GM23338 (cell line): ENCODE measurements around the gene EMCN. TPM values are rescaled to one million over a fixed set of nuclear protein-coding genes. Genes with fewer than 3 reads are reported as not detected.

Source experiments
- ATAC-seq: fragments of 200-7000 bp; cut with Tn5 transposase; 3 replicates; pipeline ENCODE4 v1.9.1; 2020
- DNase-seq: peaks from one replicate; pipeline ENCODE4 v3.0.0-alpha.2; 2015; ENCODE audit warnings: low spot score
- H2AFZ ChIP-seq: fragments of 200-600 bp; sonication (generic); 2 replicates; pipeline ENCODE4 v1.8.0; 2016; ENCODE audit warnings: antibody characterized with exemption, mild to moderate bottlenecking, moderate library complexity
- H3F3A ChIP-seq: fragments of 200-600 bp; sonication (generic); replicated peaks from 2 replicates; pipeline ENCODE4 v1.8.0; 2017; ENCODE audit warnings: antibody characterized with exemption, mixed run types, low read depth
- H3K27ac ChIP-seq: fragments of 200-600 bp; sonication (generic); 2 replicates; pipeline ENCODE4 v1.6.1; 2016; ENCODE audit warnings: low read depth
- H3K27me3 ChIP-seq: fragments of 200-600 bp; sonication (generic); 2 replicates; pipeline ENCODE4 v1.8.0; 2016; ENCODE audit warnings: mild to moderate bottlenecking, mixed run types, moderate library complexity; ENCODE audit not compliant: insufficient read depth
- H3K36me3 ChIP-seq: fragments of 200-600 bp; sonication (generic); 2 replicates; pipeline ENCODE4 v1.8.0; 2016; ENCODE audit warnings: mild to moderate bottlenecking; ENCODE audit not compliant: insufficient read depth
- H3K4me1 ChIP-seq: fragments of 200-600 bp; sonication (generic); 2 replicates; pipeline ENCODE4 v1.8.0; 2016; ENCODE audit warnings: mild to moderate bottlenecking, moderate library complexity; ENCODE audit not compliant: insufficient read depth
- H3K4me2 ChIP-seq: fragments of 200-600 bp; sonication (generic); 2 replicates; pipeline ENCODE4 v1.7.1; 2017; ENCODE audit warnings: mixed run types
- H3K4me3 ChIP-seq: fragments of 200-600 bp; sonication (generic); 2 replicates; pipeline ENCODE4 v1.6.1; 2016; ENCODE audit warnings: mixed run types
- H3K79me2 ChIP-seq: fragments of 200-600 bp; sonication (generic); replicated peaks from 2 replicates; pipeline ENCODE4 v1.8.0; 2017; ENCODE audit warnings: mild to moderate bottlenecking; ENCODE audit not compliant: insufficient read depth
- H3K9me2 ChIP-seq: fragments of 200-600 bp; sonication (generic); 2 replicates; pipeline ENCODE4 v1.8.0; 2017; ENCODE audit not compliant: insufficient read depth
- H4K20me1 ChIP-seq: fragments of 200-600 bp; sonication (generic); replicated peaks from 2 replicates; pipeline ENCODE4 v1.8.0; 2017; ENCODE audit warnings: mild to moderate bottlenecking; ENCODE audit not compliant: insufficient read depth
- H3K27ac Mint-ChIP-seq: 2 replicates; pipeline ENCODE4 v1.8.0; 2020; ENCODE audit warnings: inconsistent platforms, mild to moderate bottlenecking, moderate library complexity, mixed read lengths
- H3K27me3 Mint-ChIP-seq: 3 replicates; pipeline ENCODE4 v1.8.0; 2022; ENCODE audit warnings: low read depth, mild to moderate bottlenecking, moderate library complexity, mixed read lengths, inconsistent platforms; ENCODE audit not compliant: insufficient read depth, poor library complexity
- H3K36me3 Mint-ChIP-seq: 3 replicates; pipeline ENCODE4 v1.8.0; 2021; ENCODE audit warnings: low read depth, mild to moderate bottlenecking, inconsistent platforms, moderate library complexity, mixed read lengths
- H3K4me1 Mint-ChIP-seq: 3 replicates; pipeline ENCODE4 v1.8.0; 2020; ENCODE audit warnings: mild to moderate bottlenecking, inconsistent platforms, mixed read lengths
- H3K4me3 Mint-ChIP-seq: 3 replicates; pipeline ENCODE4 v1.8.0; 2021; ENCODE audit warnings: moderate library complexity, mild to moderate bottlenecking, inconsistent platforms, mixed read lengths
- H3K9me3 Mint-ChIP-seq: 3 replicates; pipeline ENCODE4 v1.8.0; 2020; ENCODE audit warnings: moderate library complexity, mild to moderate bottlenecking, inconsistent platforms, mixed read lengths
- CREB1 ChIP-seq: fragments of 250-450 bp; sonication (Bioruptor Pico); IDR thresholded peaks from 2 replicates; pipeline ENCODE4 v1.5.0; 2020; ENCODE audit warnings: low read depth, mild to moderate bottlenecking, moderate library complexity
- ETS1 ChIP-seq: IDR thresholded peaks from 2 replicates; pipeline ENCODE4 v1.6.1; 2016; ENCODE audit warnings: antibody characterized with exemption
- EZH2 ChIP-seq: fragments of 200-600 bp; sonication (generic); IDR thresholded peaks from one replicate; pipeline ENCODE4 v1.8.0; 2017; ENCODE audit warnings: antibody characterized with exemption, mild to moderate bottlenecking, low read depth; ENCODE audit not compliant: unreplicated experiment
- EZH2phosphoT487 ChIP-seq: fragments of 200-600 bp; sonication (generic); IDR thresholded peaks from one replicate; pipeline ENCODE4 v1.8.1; 2018; ENCODE audit warnings: antibody characterized with exemption; ENCODE audit not compliant: unreplicated experiment
- JUNB ChIP-seq: IDR thresholded peaks from one replicate; pipeline ENCODE4 v1.6.1; 2016; ENCODE audit warnings: antibody characterized with exemption; ENCODE audit not compliant: unreplicated experiment
- NANOG ChIP-seq: IDR thresholded peaks from 2 replicates; pipeline ENCODE4 v1.6.1; 2016; ENCODE audit warnings: antibody characterized with exemption, borderline replicate concordance
- POLR2AphosphoS5 ChIP-seq: IDR thresholded peaks from 2 replicates; pipeline ENCODE4 v1.6.1; 2016; ENCODE audit warnings: antibody characterized with exemption, low read depth
- STAT1 ChIP-seq: IDR thresholded peaks from one replicate; pipeline ENCODE4 v1.6.1; 2016; ENCODE audit warnings: antibody characterized with exemption; ENCODE audit not compliant: unreplicated experiment
- ZNF114 ChIP-seq: fragments of 250-450 bp; sonication (Bioruptor Pico); IDR thresholded peaks from 2 replicates; pipeline ENCODE4 v1.5.0; 2020; ENCODE audit warnings: mild to moderate bottlenecking, moderate library complexity
- ZNF331 ChIP-seq: fragments of 250-450 bp; sonication (Bioruptor Pico); IDR thresholded peaks from 2 replicates; pipeline ENCODE4 v1.5.0; 2020; ENCODE audit warnings: low read depth, mild to moderate bottlenecking, moderate library complexity
- ZNF462 ChIP-seq: fragments of 250-450 bp; sonication (Bioruptor Pico); IDR thresholded peaks from 2 replicates; pipeline ENCODE4 v1.5.0; 2020; ENCODE audit warnings: mild to moderate bottlenecking, moderate library complexity
- polyA plus RNA-seq: library from polyadenylated mRNA; unstranded; fragments of >200 nt; fragmentation: Nextera tagmentation; extraction: Ambion mirVana; gene quantifications from 2 replicates; pipeline ENCODE4 v1.2.1, GENCODE V29; 2016
- total RNA-seq: library from RNA; depleted of rRNA; stranded (reverse); fragments of >200 nt; shearing (Covaris generic); gene quantifications from 2 replicates; pipeline ENCODE4 v1.2.3, GENCODE V29; 2014
- TF ChIP-seq, protein P1 (sequence below): IDR thresholded peaks from one replicate; pipeline ENCODE4 v1.6.1; 2018; ENCODE audit warnings: antibody characterized with exemption; ENCODE audit not compliant: unreplicated experiment
- TF ChIP-seq, protein P2 (sequence below), 2 experiments: fragments of 200-600 bp in 1 of 2; sonication (generic) in 1 of 2; conservative IDR thresholded peaks; 2 replicates each; pipeline versions ENCODE4 v1.5.1 to v1.6.1; 2016 to 2017; ENCODE audit warnings: antibody characterized with exemption in 2 of 2, low read depth in 2 of 2, mild to moderate bottlenecking in 2 of 2, moderate library complexity in 1 of 2

Gene EMCN
- total and polyA plus RNA-seq, 2 experiments from 2014 or later: not detected

DNA sequence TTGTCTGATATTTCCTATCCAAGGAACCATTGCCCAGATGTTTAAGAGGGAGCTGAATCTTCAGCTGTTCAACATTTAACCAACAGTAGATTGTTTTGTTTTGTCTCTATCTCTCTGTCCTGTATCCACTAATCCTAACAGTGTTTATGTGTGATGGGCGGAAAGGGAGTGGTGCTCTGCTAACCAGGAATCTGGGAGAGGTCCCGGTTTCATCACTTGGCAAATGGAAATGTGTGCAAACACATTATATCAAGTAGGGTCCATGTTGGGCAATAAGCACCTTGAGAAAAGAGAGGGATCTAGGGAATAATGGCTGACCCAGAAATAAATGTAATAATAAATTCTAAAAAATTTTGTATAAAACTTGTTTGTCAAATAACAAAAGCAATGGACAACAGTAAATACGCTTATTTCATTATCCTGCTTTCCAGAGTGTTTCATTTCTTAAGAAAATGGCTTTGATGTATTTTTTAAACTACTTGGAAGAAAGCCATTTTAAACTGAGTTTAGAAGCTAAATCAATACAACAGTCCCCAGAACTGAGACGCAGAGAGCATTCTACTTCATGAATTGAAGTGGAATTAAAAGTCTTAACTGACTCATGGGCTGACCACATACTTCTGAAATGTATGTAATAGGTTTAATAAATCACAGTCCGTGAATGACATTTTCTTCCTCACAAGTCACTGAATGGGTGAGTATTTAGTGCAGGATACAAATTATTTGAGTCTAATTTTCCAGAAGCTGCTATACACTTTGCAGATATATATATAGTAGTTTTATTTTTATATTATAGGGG is 55.8 kb downstream of the EMCN start:
- H3K4me3 ChIP-seq: no peak overlapping the region
- DNase-seq (no peak), ATAC-seq (no peak)
- H3K36me3 ChIP-seq: no peaks in the 10 kb centered on the region
- Mint-ChIP-seq H3K9me3 (no peaks in the 10 kb centered on the region; the same call in 2 of the 3 replicates), H3K4me1 (no peaks in the 10 kb centered on the region), H3K36me3 (no peaks in the 10 kb centered on the region), H3K27me3 (peaks cover 3% of the 10 kb centered on the region), H3K4me3 (no peak overlapping the region), H3K27ac (no peak overlapping the region)
- no peak overlapping the region for H3K4me2 ChIP-seq
- no peaks in the 10 kb centered on the region for H3K9me2 ChIP-seq
- H3K27ac ChIP-seq: no peak overlapping the region
- H3K4me1 ChIP-seq: no peaks in the 10 kb centered on the region
- H4K20me1 ChIP-seq: no peaks in the 10 kb centered on the region
- no peaks in the 10 kb centered on the region for H3K79me2 ChIP-seq
- no peak overlapping the region for H2AFZ ChIP-seq
- no peaks in the 10 kb centered on the region for H3F3A ChIP-seq
- TF ChIP-seq STAT1: no peak
- no peak for TF ChIP-seq ZNF331
- TF ChIP-seq, protein P1, sequence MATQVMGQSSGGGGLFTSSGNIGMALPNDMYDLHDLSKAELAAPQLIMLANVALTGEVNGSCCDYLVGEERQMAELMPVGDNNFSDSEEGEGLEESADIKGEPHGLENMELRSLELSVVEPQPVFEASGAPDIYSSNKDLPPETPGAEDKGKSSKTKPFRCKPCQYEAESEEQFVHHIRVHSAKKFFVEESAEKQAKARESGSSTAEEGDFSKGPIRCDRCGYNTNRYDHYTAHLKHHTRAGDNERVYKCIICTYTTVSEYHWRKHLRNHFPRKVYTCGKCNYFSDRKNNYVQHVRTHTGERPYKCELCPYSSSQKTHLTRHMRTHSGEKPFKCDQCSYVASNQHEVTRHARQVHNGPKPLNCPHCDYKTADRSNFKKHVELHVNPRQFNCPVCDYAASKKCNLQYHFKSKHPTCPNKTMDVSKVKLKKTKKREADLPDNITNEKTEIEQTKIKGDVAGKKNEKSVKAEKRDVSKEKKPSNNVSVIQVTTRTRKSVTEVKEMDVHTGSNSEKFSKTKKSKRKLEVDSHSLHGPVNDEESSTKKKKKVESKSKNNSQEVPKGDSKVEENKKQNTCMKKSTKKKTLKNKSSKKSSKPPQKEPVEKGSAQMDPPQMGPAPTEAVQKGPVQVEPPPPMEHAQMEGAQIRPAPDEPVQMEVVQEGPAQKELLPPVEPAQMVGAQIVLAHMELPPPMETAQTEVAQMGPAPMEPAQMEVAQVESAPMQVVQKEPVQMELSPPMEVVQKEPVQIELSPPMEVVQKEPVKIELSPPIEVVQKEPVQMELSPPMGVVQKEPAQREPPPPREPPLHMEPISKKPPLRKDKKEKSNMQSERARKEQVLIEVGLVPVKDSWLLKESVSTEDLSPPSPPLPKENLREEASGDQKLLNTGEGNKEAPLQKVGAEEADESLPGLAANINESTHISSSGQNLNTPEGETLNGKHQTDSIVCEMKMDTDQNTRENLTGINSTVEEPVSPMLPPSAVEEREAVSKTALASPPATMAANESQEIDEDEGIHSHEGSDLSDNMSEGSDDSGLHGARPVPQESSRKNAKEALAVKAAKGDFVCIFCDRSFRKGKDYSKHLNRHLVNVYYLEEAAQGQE: no peak
- TF ChIP-seq POLR2AphosphoS5: no peak
- no peak for TF ChIP-seq EZH2phosphoT487
- TF ChIP-seq CREB1 (CRISPR knock-in tag): no peak
- TF ChIP-seq NANOG: no peak
- no peak for TF ChIP-seq JUNB
- TF ChIP-seq ZNF114 (CRISPR knock-in tag): no peak
- TF ChIP-seq EZH2: no peak
- TF ChIP-seq, protein P2, sequence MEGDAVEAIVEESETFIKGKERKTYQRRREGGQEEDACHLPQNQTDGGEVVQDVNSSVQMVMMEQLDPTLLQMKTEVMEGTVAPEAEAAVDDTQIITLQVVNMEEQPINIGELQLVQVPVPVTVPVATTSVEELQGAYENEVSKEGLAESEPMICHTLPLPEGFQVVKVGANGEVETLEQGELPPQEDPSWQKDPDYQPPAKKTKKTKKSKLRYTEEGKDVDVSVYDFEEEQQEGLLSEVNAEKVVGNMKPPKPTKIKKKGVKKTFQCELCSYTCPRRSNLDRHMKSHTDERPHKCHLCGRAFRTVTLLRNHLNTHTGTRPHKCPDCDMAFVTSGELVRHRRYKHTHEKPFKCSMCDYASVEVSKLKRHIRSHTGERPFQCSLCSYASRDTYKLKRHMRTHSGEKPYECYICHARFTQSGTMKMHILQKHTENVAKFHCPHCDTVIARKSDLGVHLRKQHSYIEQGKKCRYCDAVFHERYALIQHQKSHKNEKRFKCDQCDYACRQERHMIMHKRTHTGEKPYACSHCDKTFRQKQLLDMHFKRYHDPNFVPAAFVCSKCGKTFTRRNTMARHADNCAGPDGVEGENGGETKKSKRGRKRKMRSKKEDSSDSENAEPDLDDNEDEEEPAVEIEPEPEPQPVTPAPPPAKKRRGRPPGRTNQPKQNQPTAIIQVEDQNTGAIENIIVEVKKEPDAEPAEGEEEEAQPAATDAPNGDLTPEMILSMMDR (conservative IDR thresholded peaks at IDR 0.05; ENCODE audit: low read depth in 2 of 2): no peak
- no peak for TF ChIP-seq ETS1
- TF ChIP-seq ZNF462 (CRISPR knock-in tag): no peak
- no peaks in the 10 kb centered on the region for H3K27me3 ChIP-seq
